Vagina (tissue), 2 donors: Measurements from ENCODE around the gene ELMOD1.
A peak's percentile ranks its signal among the peaks of the same experiment; 100 is the strongest.

Source experiments
- POLR2A ChIP-seq, 2 donors: fragments of 450-650 bp; IDR thresholded peaks; one replicate each; pipeline ENCODE4 v1.6.1; 2017; ENCODE audit warnings: antibody characterized with exemption in 2 of 2, mild to moderate bottlenecking in 2 of 2, moderate library complexity in 2 of 2
- POLR2AphosphoS5 ChIP-seq, 2 donors: sonication (generic); formaldehyde crosslinking; IDR thresholded peaks; one replicate each; pipeline ENCODE4 v1.9.0; 2017; ENCODE audit warnings: antibody characterized with exemption in 2 of 2, mild to moderate bottlenecking in 2 of 2, low read depth in 1 of 2; ENCODE audit not compliant: insufficient read depth in 1 of 2
- TF ChIP-seq, protein P1 (sequence below), 3 experiments: fragments of 450-650 bp in 2 of 3; fragments of 200-600 bp in 1 of 3; sonication (generic) in 1 of 3; IDR thresholded peaks; one replicate each; pipeline ENCODE4 v1.5.1; 2017 to 2019; ENCODE audit warnings: antibody characterized with exemption in 3 of 3, mild to moderate bottlenecking in 2 of 3, moderate library complexity in 2 of 3

DNA sequence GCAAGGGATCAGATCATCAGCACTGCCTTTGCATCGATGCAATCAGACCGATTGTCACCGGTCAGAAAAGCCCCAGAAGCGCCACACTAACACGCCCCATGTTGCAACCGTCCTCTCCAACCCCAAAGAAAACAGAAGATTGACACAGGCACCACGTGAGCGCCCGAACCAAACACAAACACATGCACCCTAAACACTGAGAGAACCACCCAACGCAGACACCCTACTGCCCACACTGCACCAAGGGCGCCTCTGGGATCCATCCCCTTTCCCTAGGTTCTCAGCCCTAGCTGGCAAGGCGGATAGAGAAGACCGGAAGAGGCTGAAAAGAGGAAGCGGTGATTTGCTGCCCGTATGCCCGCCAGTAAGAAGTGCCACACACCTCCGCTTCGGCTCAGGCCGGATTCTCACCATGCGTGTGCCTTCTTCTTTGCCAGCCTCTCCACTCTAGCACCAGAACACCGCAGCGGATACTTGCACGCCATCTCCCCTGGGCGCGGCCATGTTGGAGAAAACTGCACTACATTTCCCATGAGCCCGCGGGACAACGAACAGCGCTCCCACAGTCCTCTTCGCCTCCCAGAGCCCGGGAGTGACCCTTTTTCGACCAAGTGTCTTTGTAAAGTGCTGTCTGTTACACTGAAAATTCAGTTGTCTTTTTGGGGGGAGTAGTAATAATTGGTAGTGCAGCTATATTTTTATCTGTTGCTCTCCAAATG is 25.6 kb upstream of the ELMOD1 start, which contains the start of gene ALKBH8:
- TF ChIP-seq, protein P1, sequence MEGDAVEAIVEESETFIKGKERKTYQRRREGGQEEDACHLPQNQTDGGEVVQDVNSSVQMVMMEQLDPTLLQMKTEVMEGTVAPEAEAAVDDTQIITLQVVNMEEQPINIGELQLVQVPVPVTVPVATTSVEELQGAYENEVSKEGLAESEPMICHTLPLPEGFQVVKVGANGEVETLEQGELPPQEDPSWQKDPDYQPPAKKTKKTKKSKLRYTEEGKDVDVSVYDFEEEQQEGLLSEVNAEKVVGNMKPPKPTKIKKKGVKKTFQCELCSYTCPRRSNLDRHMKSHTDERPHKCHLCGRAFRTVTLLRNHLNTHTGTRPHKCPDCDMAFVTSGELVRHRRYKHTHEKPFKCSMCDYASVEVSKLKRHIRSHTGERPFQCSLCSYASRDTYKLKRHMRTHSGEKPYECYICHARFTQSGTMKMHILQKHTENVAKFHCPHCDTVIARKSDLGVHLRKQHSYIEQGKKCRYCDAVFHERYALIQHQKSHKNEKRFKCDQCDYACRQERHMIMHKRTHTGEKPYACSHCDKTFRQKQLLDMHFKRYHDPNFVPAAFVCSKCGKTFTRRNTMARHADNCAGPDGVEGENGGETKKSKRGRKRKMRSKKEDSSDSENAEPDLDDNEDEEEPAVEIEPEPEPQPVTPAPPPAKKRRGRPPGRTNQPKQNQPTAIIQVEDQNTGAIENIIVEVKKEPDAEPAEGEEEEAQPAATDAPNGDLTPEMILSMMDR (IDR thresholded peaks at IDR 0.05) = no peak
- TF ChIP-seq POLR2A (IDR thresholded peaks at IDR 0.05) (no peak), POLR2AphosphoS5 (IDR thresholded peaks at IDR 0.05; ENCODE audit: insufficient read depth in 1 of 2, low read depth in 1 of 2) (peak; percentile 74 to 76)
